ENCODE data around the gene ZNF521.
A peak's percentile ranks its signal among the peaks of the same experiment; 100 is the strongest.

The ZNF521 gene

DNA sequence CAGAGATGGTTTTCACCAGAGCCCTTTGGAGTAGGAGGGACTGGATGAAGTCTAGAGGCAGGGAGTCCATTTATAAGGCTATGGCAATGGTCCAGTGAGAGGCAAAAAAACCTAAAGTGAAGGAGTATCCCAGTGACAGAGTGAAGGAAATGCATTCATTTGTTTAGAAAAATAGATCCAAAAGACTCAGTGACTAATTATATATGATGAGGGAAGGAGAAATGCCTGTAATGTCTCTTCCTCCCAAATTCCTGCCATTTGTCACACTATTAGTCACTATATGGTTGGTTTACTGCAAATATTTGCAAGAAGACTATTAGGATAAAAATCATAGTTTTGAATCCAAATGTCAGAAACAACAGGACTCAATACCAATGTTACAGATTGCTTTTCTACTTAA lies 104.2 kb downstream of the ZNF521 start:
- no peak for DNase-seq

DNA sequence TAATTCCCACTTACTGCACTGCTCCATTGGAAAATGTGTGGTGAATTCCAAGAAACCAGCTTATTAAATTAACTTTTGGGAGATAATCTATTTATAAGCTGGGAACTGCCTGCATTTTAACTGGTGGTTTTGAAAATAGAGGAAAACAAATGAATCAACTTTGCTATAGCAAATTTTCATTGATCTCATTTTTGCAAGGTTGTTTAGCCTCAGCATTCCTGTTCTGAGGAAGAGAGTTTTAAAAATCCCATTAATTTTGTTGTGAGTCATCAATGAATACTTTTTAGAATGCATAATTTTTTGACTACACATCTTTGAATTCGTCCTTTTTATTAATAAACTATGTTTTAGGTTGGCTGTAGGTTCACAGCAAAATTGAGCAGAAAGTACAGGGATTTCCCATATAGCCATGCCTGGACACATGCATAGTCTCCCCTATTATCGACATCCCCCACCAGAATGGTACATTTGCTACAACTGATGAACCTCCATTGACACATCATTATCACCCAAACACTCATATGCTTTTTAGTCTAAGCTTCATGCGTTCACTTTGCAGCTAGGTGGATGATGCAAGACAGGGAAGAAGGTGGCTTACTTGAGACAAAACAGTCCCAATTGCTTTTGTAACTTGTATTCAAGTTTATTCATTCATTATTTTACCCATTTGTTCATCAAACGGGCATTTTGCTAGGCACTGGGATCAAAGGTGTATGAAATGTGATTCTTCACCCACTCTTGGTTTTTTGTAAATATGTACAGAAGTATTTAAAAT lies 106.9 kb downstream of the ZNF521 start:
- DNase-seq, result no peak

DNA sequence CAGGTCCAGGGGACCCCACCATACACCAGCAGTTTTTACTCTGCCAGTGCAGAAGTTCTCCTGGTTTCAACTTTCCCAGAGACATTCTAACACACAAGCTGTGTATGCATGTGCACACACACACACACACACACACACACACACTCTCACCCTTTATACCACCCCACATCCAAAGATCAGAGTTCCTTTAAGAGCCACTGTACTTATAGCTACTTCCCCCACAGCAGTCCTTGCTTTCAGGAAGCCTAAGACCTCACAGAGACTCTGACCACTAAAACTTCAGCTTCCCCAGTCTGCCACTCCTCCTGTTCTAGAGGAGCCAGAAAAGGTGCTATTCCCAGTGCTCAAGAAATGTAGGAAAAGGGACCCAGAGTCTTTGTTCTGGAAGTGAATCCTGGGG lies 107.8 kb downstream of the ZNF521 start:
- no peak for DNase-seq

DNA sequence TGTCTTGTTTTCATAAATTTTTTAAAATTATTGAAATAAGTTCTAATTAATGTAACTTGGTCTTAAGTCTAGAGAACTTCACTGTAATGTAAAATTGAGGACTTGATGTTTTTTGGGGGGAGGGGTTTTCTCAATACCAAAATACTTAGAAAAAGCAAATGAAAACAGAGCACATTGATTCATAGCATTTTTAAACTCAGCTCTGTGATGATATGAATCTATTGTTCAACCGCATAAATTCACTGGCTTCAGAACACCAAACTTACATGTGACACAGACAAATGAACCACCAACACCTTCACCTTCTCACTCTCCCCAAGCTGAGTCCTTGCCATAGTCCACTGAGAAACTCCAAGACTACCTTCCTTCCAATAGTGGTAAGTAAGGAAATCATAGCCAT lies 108.2 kb downstream of the ZNF521 start:
- DNase-seq, result no peak

DNA sequence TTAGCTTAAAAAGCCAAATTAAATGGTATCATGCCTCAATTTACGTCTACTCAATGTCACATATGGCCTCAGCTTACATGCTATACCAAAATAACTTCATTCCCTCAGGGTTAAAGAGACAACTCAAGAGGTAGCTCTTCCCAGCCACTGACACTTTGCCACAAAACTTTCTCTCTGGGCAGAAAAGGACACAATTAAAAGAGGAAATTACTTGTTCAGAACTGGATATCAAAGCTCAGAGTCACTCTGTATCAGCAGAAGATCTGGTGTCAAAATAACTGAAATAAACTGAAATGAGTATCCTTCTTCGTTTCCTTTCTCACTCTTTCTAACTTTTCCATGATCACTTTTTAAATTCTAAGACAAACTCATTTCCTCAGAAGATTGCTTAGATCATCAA lies 108.7 kb downstream of the ZNF521 start:
- DNase-seq, result no peak

DNA sequence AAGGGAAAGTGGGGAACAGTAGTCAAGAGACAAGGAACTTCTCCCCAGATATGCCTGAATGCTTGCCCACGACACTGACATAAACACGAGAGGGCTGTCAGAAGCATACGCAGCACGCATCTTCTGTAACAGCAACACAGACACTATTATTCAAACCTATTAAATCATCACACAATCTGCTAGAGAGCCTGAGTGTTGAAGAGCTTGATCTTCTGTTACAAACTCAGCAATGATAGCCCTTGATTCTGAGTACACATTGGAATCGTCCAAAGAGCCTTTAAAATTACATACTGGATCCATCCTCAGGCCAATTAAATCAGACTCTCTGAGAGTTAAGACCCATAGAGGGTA lies 111.6 kb downstream of the ZNF521 start:
- DNase-seq, result no peak

DNA sequence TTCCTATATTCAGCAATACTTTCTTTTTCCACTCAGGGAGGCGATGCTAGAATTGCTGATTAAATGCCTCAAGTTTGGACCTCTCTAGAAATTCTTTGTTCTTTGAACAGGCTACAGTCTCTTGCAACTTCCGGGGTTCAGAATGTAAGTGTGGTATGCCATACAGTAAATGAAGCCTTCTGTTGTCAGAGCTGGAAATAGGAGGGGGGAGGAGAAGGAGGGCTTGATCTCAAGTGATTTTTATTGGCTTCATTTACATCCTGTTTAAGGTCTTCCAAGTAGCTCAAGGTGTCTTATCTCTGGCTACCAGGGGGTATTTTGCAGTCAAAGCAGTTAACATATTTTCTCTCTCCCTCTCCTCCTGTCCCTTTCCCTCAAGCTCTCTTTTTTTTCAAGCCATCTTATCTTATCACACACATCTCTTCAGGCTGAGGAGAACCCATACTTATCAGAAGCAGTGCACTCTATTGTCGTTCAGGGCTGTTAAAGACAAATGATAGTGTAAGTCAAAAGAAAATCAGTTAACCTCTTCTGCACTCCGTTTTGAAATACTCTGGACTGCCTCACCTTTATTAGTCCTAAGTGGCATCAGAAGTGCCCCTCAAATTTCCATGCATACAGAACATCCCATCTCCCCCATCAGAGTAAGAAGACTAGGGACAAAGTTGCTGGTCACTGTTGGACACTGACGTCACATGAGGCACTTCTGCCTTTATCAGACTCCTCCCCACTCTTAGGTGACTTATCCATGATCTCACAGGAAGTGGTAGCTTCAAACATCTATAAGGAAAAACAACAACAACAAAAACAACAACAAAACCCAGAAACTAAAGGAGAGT lies 112.2 kb downstream of the ZNF521 start:
- DNase-seq, result no peak

DNA sequence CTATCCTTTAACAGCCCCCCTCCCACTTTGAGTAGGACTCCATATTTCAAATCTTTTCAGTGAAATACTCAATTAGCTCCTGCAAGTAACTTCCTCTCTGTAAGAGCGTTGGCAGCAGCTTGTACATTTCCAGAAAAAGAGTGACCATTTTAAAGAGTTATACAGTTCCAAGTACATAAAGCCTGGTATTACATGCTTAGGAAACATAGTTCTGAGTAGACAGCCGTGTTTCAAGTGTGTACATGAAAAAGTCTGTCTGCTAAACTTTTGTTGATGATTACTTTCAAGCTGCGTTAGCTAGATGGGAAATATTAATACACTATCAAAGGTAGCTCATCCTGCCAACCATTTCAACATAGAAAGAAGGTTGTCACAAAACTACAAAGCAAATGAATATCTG lies 112.8 kb downstream of the ZNF521 start:
- DNase-seq, result no peak

DNA sequence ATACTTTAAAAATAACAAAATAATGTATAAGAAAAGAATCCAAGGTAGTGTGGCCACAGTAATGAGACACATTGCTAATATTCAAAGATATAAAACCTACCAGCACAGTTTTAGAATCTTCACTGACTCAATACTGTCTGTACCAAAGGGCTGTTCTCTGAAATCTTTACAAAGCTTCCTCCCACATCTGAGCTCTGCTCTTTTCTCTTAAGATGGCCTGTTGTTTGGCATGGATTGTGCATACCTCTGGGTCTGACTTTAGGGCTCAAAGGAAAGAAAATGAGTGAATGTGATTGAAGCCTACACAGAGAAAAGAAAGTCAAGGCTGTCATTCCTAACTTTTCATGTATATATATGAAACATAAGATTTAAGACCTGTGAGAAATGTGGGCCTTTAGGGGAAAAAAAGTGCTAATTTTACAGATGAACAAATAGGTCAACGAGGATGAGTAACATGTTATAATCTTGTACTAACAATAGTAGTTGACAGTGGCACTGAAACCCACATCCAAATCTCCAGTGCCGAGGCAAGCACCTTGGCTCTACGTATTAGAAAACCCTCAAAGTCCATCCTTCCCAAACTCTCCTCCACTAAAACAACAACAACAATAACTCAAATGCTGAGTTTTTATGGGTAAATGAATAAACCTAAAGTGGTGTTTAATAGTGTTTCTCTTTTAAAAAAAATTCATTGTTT lies 114.2 kb downstream of the ZNF521 start:
- no peak for DNase-seq

DNA sequence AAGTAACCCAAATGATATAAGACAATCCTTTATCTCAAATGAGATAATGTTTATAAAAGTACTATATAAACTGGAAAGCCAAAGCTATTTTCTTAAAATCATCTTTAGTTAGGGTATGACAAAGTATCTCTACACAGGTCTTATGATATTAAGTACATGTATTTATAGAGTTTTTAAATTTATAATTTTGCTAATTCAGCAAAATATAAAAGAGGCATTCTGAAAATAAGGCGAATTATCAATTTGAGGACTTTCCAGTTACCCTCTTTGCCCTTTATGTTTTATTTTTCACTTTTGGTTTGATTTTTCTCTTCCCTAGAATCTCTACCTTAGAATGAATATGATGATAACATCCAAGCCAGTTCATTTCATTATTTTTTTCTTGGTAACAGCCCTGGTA lies 115.2 kb downstream of the ZNF521 start:
- no peak for DNase-seq

DNA sequence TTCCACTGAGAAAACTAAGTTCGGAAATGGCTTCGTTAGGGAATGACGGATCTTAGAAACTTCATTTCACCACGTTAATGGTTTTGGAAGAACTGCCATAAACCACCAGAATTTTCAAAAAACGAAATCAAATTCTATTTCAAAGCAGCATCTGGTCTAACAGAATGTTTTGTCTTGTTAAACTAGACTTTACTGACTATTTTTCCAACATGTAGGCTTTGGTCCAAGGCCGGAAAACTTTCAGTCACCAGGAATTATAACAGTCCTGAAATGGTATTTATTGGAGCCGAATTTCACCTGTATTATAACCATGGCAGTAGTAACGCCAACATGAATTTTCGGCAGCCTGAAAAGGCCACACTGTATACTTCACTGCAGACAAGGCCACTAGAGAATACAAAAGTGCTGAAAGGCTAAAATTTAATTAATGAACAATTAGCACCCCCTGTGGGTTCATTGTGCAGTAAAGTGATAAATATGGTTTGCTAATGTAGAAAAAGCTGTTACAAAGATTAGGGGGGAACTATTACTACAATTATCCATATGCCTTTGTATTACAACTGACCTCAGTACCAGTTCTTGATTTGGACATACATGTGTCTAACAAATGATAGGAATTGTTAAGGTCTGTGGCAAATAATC lies 116.4 kb downstream of the ZNF521 start:
- DNase-seq, result no peak

DNA sequence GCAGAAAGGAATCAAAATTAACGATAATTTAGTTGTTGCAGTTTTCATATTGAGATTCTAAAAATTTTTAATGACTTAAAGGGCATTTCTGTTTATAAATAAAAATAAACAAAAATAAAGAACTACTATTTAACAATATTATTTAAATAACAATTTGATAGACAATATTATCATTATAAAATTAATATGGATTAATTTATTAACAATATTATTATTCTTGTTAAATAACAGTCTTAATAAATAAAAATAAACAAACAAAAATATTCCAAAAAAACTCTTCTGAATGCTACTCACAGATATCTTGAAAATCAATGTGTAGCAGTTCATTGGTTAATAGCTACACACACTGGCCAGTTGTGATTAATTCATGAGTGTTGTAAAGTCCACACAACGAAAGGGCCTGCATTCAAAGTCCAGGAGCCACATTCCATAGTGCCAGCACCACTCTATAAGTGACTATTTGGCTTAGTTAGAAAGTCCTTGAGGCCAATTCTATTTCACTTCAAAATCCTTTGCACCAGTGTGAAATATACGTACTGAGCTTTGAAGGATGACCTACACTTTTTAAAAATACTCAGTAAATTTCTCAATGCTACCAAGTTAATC lies 117.1 kb downstream of the ZNF521 start:
- no peak for DNase-seq

DNA sequence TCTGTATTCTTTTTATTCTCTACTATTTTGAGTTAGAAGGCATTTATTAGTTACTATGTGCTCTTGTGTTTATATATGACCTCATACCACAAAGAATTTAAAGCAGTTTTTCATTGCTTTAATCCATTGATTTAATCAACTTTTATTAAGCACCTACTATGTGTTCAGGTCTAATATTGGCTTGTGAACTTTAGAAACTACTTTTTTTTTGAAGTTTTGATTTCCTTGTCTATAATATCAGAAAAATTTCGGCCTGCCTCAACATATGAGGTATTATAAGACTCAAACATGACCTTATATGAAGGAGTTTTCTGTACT lies 117.7 kb downstream of the ZNF521 start:
- no peak for DNase-seq

DNA sequence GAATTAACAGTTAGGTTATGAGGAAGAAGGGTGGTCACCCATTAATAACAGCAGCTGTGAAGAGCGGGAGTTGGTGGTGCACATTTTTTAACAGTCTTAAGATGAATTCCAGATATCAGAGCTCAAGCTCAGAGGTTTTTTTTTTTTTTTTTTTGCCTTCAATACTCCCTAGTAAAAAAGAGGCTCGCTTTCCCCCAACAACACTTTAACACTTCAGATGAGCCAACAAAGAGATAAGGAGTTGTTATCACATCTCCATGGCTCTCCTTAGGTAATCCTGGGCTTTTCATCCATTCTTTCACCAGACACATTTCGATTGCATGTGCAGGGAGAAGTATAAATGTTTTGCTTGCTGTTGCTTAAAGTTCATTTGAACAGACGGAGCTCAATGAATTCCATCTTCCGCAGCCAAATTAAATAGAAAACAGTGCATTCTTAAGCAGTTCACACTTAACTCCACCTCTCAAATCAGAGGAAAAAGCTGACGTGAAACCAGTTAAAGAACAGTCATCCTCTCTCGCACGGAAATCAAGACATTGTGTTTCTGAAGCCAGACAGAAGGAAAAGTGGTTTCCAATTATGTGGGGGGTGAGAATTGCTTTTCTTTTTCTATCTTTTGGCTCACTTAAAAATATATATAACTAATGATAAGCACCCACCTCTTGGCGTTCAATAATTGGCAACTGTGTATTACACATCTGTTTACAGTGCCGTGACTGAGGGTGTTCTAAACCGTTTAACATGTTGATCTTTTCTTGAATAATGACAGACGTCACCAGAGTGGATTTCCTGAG lies 118.2 kb downstream of the ZNF521 start:
- DNase-seq, result no peak

DNA sequence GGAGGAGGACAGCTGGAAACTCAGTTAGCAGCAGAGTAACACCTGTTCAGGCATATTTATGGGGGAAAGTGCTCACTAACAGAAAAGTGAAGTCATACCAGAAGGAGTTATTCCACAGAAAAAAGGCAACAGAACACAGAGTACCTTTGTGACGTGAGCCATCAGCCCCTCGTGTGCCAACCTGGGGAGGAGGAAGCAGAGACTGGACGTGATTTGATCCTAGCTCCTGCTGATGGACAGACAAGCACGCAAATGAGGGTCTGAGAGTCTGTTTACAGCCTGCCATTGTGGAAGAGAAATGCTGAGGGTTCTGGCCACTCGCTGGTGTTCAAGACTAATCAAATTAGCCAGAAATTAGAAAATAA lies 120.7 kb downstream of the ZNF521 start:
- DNase-seq, result no peak

DNA sequence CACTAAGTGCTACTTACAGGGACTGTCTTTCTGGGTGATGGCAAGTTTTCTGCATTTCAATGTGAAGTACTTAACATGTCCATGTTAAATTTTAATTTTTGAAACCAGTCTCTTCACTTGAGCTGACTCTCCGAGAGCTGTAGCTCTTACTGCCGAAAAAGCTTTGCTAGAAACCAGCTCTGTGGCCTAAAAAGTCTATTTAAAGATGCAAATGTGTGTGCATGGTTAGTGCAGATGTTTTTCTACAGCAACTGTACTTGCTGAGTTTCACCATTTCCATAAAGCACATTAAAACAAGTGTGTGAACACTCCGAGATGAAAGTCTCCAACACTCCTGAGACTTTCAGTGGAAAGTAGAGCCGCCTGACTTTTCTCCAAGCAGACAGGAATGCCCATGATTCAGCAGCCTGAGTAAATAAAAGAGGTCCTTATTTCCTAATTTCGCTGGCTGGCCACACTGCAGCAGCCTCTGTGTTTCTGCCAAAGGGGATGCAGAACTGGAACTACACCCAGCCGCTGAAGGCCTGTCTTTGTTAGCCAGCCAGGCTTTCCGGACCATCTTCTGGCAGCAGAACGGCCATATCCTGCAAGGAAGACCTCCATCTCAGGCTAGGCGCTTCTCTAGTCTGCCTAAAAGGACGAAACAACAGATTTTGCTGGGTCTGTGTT lies 121.2 kb downstream of the ZNF521 start:
- peak; percentile 59 for DNase-seq

DNA sequence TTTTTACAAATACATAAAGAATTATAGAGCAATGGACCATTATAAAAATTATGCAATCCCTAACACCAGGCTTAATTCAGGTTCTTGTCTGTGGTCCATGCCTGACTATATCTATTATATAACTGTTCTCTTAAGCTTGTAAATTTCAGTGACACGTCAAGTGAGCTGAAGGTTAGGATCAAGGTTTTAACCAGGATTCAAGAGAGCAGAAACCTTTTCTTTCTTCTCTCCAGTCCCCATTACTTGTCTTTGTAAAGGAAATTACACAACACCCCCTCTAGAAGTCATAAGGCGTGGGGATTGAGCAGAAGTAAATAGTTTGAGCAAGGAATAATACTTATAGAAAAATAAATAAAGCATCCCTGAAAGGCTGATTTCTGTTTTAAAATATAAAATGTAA lies 122.0 kb downstream of the ZNF521 start:
- DNase-seq, result no peak

DNA sequence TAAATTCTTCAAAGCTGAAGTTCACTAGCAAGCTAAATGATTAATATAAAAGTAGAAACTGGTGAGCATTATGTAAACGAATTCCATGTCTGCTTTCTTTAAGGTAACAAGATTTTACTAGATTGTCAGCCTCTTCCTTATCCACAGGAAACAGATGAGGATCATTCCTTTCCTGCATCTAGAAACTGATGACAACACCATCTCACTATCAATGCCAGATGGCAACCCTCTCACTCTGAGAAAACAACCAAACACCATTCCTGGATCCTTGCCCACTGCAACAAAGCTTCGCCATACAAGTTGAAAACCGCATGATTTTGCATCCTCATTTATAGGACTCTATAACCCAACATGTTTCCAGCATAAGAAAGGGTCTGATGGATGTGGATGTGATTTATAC lies 122.9 kb downstream of the ZNF521 start:
- DNase-seq, result peak; percentile 68

DNA sequence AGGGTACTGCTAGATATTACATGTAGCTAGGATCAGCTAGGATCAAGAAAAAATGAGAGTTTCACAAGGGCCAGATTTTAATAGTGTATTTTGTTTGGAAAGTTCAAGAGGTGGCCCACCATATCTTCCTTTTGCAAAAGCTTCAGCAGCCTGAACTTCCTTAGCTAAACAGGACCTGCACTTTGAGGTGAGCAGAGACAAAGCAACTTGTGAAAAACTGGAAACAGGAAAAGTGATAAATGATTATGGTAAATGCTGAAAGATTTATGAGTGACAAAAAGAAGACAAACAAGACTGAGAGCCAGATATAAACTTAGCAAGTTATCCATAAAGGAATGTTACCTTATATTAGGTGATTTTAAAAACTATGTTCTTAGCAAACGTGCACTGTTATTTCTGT lies 123.6 kb downstream of the ZNF521 start:
- no peak for DNase-seq

DNA sequence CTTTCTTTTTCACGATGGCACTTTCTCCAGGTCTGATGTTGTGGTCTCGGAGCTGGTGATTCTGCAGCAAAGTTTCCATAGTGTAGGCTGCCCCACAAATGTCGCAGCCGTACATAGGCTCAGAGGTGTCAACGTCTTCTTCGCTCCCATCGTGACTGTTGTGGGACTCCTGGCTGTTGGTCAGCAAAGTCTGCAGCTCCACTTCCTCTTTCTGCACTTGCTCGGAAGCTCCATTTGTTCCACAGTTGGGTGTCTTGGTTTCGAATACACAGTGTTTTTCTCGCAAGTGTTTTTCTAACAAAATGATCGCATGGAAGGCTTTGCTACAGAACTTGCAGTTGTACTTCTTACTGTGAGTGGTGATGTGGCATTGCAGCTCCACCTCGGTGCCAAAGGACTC lies 126.8 kb downstream of the ZNF521 start:
- DNase-seq, result peak; percentile 88
